ENCODE data around the gene BRSK2.
A peak's percentile ranks its signal among the peaks of the same experiment; 100 is the strongest.
"Not testable (repeated sequence)": the region's sequence is repeated elsewhere in the genome, so short reads cannot be mapped to it uniquely, and the experiment has no call there.

BRSK2 gene

DNA sequence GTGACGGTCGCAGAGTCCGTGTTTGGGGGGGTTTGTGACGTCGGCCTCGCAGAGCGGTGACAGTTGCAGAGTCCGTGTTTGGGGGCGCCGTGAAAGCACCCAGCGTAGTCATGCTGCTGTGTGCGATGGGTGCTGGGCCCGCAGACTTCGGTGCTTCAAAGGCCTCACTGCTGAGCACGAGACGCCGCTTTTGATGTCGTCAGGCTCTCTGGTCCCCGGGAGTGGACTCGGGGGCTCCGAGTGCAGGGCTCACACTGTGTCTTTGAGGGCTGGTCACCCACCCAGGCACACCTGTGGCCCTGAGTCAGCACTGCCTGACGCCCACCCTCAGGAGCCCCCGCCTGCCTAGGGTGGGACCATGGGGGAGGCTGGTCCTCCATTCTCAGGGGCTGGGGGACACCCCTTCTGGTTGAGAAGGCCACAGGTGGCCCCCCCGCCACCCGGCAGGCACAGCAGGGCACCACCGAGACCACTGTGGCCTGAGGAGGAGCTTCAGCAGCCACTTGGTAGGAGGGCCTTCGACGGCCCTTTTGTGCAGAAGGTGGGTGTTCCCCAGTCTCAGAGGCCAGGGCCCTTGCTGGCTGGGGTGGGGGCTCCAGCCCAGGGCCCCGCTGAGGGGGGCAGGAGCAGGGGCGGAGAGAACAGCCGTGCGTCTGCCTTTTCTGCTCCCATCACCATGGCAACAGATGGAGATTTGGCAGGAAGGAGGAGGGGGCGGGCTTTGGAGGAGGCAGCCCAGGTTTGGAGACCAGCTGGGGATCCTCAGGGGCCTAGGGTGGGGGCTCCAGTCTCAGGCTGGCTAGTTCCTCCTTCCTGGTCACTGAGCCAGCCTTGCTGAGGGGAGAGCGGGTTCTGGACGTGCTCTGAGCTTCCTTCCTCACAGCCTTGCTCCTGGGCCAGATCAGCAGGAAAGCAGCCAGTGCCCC is 20.9 kb downstream of the BRSK2 start:
- peak; percentile 36 for DNase-seq

DNA sequence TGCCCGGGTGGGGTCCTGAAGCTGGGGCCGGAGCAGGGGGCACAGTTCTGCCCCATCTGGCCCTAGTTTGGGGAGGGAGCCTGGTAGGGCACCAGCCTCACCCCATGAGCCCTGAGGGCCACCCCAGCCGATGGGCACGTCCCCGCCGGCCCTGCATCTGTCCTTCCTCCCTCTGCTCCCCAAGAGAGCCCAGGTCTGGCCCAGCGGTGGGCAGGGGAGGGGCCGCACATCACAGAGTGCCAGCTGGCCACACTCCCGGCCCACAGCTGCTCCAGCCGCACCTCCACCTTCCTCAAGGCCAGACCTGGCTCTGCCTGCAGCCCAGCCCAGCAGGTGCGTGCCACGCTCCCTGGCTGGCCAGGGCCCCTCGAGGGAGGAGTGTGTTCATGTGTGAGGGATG is 21.6 kb downstream of the BRSK2 start:
- DNase-seq = no peak

DNA sequence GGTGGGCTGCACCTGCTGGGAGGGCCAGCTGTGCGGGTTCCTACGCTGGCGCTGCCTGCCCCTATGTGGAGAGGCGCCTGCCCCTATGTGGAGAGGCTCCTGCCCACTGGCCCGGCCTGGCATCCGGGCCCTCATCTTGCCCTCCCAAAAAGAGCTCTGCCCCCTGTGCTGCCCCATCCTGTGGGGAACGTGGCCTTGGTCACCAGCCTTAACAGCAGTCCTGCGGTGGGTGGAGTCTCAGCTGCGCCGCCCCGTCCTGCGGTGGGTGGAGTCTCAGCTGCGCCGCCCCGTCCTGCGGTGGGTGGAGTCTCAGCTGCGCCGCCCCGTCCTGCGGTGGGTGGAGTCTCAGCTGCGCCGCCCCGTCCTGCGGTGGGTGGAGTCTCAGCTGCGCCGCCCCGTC is 22.0 kb downstream of the BRSK2 start:
- not testable (repeated sequence) for DNase-seq

DNA sequence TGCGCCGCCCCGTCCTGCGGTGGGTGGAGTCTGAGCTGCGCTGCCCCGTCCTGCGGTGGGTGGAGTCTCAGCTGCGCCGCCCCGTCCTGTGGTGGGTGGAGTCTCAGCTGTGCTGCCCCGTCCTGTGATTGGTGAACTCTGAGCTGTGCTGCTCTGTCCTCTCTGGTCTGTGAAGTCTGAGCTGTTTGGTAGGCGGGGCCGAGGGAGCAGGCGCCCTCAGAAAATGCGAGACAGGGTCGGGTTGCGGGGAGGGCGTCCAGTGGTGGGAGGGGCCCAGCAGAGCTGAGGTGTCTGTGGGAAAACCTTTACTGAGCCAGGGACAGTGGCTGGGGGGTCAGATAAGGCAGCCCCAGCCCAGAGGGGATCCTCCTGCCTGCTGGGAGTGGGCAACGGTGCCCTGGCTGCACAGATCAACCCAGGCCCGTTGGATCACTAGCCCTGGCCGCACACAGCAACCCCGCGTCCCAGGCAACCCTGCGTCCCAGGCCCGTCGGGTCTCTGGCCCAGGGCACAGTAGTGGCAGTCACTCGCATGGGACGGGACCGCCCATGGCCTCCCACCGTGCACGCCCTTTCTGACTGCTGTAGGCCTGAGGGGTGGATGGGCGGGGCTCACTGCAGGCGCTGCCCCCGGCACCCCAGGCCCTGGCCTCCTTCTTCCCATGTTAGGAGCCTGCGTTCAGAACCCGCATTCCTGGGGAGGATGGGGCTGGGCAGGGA is 22.8 kb downstream of the BRSK2 start:
- no peak for DNase-seq

DNA sequence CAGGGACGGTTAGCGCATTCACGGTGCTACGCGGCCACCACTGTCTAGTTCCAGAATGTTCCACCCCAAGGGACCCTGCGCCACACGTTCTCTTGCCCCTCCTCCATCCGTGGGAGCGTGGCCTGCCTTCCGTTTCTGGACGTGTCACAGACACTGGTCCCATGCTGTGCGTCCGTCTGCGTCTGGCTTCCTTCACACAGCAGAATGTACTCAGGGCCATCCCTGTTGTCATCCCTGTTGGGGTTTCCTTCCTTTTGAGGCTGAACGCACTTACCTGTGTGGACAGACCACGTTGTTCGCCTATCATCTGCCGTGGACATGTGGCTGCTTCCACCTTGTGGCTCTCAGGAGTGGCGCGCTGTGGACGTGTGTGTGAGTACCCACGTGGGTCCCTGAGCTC is 24.9 kb downstream of the BRSK2 start:
- DNase-seq = no peak

DNA sequence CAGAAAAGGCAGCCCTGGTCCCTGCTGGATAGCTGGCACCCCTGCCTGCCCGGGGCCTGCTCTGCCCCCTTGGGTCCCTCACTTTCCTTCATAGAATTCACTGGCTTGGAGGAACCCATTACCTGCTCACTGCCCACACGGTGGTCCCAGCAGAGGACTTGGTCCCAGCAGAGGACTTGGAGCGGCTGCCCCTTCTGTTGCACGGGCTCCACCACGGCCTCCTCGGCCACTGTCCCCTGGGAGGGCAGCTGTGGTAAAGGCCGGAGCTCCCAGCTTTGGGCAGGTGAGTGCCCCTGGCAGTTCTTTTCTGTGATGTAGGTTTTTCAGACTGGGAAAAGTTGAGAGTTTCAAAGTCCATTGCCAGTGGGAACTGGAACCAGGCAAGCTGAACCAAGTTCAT is 25.9 kb downstream of the BRSK2 start:
- no peak for DNase-seq

DNA sequence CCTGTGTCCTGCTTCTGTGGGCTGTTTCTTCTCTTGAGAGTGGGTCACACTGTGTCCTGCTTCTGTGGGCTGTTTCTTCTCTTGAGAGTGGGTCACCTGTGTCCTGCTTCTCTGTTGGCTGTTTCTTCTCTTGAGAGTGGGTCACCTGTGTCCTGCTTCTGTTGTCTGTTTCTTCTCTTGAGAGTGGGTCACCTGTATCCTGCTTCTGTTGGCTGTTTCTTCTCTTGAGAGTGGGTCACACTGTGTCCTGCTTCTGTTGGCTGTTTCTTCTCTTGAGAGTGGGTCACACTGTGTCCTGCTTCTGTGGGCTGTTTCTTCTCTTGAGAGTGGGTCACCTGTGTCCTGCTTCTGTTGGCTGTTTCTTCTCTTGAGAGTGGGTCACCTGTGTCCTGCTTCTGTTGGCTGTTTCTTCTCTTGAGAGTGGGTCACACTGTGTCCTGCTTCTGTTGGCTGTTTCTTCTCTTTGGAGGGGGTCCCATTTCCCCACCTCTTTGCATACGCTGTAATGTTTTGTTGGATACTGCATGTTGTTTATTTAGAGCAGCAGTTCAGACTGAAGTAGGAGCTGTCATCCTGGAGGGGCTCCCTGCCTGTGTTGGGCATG is 28.6 kb downstream of the BRSK2 start:
- not testable (repeated sequence) for DNase-seq

DNA sequence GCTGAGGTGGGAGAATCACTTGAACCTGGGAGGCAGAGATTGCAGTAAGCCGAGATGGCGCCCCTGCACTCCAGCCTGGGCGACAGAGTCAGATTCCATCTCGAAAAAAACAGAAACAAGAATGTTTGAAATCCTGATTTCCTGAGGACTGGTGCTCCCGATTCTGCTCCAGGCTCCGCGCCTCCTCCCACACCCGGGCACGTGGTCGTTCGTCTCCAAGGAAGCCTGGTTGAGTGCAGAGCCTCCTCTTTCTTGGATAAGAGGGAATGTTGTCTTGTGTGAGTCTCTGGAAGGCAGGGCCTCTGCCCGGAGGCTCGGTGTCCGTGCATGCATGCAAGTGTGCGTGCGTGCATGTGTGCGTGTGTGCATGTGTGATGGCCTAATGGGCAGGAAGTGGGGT is 30.1 kb downstream of the BRSK2 start:
- DNase-seq = no peak

DNA sequence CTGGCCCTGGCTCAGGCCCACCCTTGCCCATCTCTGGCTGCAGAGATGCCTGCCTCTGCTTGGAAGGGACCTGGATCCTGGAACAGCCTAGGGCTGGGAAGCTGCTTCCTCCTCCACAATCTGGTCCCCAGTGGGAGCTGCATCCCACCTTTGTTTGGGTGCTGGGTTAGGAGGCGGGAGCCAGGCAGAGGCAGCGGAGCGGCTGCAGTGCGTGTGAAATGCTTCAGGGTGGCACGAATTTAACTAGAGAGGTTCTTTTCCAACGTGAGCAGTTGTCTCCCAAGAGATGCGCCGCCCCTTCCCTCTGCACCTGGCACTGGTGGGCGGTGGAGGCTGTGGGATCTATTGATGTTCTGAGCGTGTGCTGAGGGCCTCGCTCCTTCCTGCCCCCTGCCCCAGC is 31.6 kb downstream of the BRSK2 start:
- no peak for DNase-seq

DNA sequence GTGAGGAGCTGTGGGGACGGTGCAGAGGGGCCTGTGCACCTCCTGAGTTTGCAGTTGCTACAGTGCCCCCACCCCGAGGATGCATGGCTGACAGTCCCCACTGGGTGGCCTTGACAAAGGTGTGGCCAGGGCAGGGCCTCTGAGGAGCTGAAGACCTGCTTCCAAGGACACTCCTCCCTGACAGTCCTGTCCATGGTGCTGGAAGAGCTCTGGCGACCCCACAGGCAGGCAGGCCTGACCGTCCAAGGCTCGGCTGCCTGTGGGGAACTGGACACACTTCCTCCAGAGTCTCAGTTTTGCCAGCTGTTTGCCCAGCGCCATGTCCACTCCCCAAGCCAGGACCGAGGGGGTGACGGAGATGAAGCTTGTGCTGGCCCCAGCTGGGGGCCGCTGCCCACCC is 32.7 kb downstream of the BRSK2 start:
- DNase-seq = no peak

DNA sequence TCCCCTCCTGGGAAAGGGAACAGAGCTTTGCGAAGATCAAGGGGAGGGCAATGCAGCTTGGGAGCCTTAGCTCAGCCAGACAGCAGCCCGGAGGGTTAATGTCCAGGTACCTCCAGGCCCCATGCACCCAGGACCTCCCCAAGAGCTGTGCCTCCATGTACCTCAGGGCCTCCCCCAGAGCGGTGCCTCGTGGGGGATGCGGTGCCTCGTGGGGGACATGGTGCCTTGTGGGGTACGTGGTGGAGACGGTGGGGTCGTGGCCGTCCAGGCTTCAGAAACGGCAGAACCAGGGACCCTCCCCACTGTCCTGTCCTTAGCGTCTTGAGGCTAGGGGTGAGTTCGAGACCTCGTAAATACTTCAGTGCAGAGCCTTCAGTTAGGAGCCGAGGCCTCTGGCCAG is 33.2 kb downstream of the BRSK2 start:
- DNase-seq = no peak

DNA sequence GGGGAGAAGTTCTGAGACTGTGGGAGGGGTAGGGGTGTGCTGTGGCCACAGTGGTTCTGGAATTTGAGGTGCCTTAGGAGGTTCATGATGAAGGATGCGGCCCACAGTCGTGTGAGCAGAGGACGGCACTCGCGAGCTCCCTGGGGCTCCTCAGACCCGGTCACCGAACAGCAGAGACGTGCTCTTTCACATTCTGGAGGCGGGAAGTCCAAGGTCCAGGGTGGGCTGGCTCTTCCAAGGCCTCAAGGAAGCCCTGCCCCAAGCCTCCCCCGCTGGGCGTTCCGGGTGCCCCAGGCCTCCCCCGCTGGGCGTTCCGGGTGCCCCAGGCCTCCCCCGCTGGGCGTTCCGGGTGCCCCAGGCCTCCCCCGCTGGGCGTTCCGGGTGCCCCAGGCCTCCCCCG is 33.7 kb downstream of the BRSK2 start:
- DNase-seq = not testable (repeated sequence)

DNA sequence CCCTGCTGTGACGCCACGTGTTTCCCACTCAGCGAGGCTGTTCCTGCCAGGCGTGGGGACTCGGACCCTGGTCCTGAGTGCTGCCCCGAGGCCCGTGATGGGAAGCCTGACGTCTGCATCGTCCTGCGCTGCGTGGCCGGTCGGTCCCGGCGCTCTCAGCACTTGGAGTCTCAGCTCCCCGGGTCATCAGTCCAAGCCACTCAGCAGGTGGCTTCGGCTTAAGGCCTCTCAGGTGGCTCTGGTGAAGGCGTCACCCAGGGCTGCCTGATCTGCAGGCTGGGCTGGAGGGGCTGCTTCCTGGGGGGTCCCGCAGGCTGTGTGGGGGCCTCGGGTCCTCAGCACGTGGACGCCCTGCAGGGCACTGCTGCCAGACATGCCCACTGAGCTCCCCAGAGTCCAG is 35.3 kb downstream of the BRSK2 start:
- no peak for DNase-seq

DNA sequence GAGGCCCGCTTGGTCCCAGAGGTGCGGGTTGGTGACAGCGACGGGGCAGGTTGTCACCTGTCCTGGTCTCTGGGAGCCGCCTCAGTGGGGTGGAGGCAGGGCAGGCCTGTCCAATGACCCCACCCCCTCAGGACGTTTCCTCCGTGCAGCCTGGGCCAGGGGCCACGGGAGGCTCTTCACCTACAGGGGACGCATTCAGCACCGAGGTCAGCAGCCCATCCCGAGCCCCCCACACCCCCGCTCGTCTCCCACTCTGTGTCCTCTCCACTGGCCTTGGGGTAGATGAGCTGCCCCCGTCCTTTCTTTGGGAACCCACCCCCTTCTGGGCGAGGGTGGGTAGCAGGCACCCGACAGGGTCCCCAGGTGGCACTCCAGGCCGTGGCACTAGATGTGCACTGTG is 35.7 kb downstream of the BRSK2 start:
- no peak for DNase-seq

DNA sequence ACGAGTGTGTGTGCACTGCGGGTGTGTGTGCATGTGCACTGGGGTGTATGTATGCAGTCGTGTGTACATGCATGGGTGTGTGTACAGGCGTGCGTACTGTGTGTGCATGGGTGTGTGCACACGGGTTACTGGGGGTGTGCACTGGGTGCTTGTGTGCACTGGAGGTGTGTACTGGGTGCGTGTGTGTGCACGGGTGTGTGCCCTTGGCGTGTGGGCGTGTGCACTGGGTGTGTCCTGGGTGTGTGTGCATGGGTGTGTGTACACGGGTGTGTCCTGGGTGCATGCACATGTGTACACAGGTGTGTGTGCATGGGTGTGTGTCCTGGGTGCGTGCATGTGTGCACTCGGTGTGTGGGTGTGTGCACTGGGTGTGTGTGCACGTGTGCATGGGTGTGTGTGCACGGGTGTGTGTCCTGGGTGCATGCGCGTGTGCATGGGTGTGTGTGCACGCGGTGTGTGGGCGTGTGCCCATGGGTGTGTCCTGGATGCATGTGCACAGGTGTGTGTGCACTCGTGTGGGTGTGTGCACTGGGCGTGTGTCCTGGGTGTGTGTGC is 39.1 kb downstream of the BRSK2 start:
- DNase-seq = no peak

DNA sequence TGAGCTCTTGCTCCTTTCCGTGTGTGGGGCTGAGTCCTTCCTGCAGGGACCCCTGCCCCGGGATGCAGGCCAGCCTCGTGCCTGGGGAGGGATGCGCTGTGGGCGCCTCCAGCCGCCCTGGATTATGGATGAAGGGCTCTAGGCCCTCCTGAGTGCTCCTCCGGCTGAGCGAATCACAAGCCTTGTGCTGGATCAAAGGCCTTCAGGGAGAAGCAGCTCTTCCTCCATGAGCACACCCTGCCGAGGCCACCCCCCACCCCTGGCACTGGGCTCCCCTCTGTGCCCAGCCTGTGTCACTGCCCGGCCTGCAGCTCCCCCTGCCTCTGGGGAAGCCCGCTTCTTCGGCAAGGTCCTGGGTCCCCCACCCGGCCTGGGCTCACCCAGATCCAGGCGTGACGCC is 43.8 kb downstream of the BRSK2 start:
- DNase-seq = no peak

DNA sequence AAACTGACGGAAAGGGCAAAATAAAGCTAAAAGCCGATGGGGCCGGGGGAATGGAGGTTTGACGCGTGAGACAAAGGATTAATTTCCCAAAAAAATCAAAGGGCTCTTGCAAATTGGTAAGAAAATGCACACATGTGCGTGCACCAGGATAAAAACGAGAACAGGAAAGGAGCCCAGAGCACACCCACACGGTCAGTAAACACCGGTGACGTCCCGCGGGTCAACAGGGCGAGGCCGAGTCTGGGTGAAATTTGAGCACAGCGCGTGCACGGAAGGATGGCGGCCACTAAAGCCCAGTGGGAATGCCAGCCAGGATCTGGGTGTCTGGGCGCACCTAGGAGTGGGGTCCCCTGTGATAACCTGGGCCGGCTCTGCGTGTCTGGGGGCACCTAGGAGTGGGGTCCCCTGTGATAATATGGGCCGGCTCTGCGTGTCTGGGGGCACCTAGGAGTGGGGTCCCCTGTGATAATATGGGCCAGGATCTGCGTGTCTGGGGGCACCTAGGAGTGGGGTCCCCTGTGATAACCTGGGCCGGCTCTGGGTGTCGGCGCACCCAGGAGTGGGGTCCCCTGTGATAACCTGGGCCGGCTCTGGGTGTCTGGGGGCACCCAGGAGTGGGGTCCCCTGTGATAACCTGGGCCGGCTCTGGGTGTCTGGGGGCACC is 44.4 kb downstream of the BRSK2 start:
- DNase-seq = no peak

DNA sequence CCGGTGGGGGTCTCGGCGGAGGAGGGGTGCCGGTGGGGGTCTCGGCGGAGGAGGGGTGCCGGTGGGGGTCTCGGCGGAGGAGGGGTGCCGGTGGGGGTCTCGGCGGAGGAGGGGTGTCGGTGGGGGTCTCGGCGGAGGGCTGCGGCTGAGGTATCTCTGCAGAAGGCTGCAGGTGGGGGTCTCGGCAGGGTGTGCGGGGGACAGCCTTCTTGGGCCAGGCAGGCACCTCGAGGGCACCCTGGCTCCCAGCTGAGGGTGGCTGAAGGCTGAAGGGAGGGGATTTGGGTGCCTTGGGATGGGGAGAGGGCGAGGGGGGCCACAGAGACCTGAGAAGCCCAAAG is 45.7 kb downstream of the BRSK2 start:
- DNase-seq = not testable (repeated sequence)

DNA sequence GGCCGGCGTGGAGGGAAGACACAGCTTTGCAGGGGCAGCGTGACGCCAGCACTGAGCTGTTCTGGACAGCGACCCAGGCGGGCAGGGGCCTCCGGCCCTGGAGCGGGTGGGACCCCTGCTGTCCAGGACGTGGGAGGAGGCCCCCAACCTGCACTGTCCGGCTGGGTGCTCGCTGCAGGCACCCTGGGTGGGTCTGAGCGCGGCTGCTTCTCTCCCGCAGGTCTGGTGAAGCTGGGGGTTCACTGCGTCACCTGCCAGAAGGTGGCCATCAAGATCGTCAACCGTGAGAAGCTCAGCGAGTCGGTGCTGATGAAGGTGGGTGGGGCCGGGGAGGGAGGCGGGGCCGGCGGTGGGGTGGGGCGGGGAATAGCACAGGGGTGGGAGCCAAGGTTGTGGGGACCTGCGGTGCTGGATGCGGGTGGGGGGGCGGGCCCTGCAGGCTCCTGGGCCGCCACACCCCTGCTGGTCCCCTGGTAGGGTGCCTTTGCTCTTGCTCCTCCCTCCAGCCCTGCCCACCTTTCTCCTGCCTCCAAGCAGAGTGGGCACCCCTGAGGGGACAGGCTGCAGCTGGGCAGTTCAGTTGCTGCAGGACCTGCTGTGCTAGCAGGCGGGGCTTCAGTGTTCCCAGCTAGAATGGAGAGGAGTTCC is 46.2 kb downstream of the BRSK2 start:
- DNase-seq = no peak

DNA sequence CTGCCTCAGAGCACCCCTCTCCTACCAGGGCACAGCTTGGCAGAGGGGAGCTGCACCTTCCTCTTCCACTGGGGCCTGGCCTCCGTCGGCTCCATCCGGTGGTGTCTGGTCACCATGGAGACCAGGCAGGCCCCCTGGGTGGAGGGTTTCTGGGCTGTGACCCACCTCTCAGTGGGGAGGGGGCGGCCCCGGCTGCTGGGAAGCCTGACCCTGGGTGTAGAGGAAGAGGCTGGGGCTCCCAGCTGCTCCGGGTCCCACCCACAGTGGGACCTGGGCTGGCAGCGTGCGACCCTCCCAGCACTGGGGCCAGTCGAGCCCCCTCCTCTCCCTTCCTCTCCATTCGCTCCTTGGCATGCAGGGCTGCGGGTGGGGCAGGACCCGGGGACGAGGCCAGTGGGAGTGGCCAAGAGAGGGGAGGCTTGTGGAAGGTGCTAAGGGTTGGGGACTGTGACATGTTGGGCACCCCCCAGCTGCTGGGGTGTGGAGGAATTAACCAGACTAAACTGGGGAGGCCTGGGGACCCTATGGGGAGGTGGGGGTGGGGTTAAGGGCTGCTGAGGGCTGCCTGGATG is 46.8 kb downstream of the BRSK2 start:
- no peak for DNase-seq

DNA sequence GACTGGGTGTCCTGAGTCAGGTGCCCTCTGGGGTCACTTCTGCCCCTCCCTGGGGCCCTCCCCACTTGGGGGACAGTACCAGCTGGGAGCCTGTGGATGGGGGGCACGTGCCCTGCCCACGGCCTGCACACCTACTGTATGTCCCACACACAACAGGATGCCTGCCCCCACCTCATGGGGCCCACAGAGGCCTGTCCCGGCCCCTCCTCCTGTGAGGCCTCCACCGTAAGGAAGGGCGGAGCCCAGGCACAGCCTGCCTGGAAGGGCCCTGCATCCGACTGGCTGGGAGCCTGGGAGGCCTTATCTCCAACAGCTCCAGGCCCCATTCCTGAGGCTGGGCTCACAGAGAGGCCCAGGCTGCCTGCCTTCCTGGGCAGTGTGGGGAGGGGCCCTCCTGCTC is 47.8 kb downstream of the BRSK2 start:
- no peak for DNase-seq

DNA sequence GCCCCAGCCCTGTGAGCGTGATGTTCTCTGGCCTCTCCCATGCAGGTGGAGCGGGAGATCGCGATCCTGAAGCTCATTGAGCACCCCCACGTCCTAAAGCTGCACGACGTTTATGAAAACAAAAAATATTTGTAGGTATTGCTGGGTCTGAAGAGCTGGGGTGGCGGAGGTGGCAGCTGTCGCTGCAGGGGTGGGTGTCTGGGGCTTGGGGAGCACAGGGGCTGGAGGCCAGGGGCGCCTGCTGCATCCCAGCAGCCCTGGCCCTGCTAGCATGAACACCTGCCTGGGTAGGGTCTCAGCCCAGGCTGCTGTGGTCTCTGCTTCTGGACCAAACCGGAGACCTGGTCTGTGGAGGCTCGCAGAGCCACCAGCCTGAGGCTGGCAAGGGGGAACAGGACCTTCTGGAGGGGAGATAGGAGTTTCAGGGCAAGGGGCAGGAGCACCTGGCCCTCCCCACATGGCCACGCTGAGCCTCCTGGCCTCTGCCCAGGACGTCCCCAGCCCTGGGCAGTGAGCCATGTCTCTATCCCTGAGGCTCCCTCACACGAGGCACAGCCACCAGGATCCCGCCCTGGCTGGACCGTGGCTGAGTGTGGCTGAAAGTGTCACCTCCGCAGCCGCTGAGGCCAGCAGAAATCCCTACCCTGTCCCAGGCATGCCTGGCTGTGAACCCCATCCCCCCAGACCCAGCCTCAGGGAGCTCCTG is 48.7 kb downstream of the BRSK2 start:
- DNase-seq = no peak
